Smooth muscle cell (in vitro differentiated cells): ENCODE data around the gene TNNI3. TPM values are rescaled to one million over a fixed set of nuclear protein-coding genes. Genes with fewer than 3 reads are reported as not detected.
"Not testable (repeated sequence)": the region's sequence is repeated elsewhere in the genome, so short reads cannot be mapped to it uniquely, and the experiment has no call there.

Source experiments
- DNase-seq: peaks from one replicate; lab custom pipeline; 2025; ENCODE audit not compliant: unreplicated experiment; lab: John Stamatoyannopoulos, UW
- H2AFZ ChIP-seq: fragments of 200-600 bp; sonication (generic); 2 replicates; pipeline ENCODE4 v1.6.0; 2016; ENCODE audit warnings: antibody characterized with exemption, low read depth, mild to moderate bottlenecking
- H3F3A ChIP-seq: fragments of 200-600 bp; sonication (generic); 2 replicates; pipeline ENCODE4 v1.6.0; 2017; ENCODE audit warnings: antibody characterized with exemption, low read depth
- H3K27ac ChIP-seq: fragments of 200-600 bp; sonication (generic); 2 replicates; pipeline ENCODE4 v1.5.1; 2016; ENCODE audit warnings: low read depth, mild to moderate bottlenecking
- H3K27me3 ChIP-seq: fragments of 200-600 bp; sonication (generic); 2 replicates; pipeline ENCODE4 v1.6.1; 2016; ENCODE audit warnings: low read depth, mild to moderate bottlenecking
- H3K36me3 ChIP-seq: fragments of 200-600 bp; sonication (generic); 2 replicates; pipeline ENCODE4 v1.5.1; 2016; ENCODE audit warnings: low read depth
- H3K4me1 ChIP-seq: fragments of 200-600 bp; sonication (generic); 2 replicates; pipeline ENCODE4 v1.5.1; 2016; ENCODE audit warnings: low read depth
- H3K4me2 ChIP-seq: fragments of 200-600 bp; sonication (generic); 2 replicates; pipeline ENCODE4 v1.6.0; 2016; ENCODE audit warnings: mild to moderate bottlenecking
- H3K4me3 ChIP-seq: fragments of 200-600 bp; sonication (generic); 2 replicates; pipeline ENCODE4 v1.5.1; 2016; ENCODE audit warnings: mild to moderate bottlenecking
- H3K79me2 ChIP-seq: fragments of 200-600 bp; sonication (generic); 2 replicates; pipeline ENCODE4 v1.6.0; 2016; ENCODE audit warnings: low read depth, mild to moderate bottlenecking
- H3K9ac ChIP-seq: fragments of 200-600 bp; sonication (generic); 2 replicates; pipeline ENCODE4 v1.6.0; 2016; ENCODE audit warnings: low read depth
- H3K9me3 ChIP-seq: fragments of 200-600 bp; sonication (generic); replicated peaks from 2 replicates; pipeline ENCODE4 v1.5.1; 2016; ENCODE audit warnings: low read depth
- H4K20me1 ChIP-seq: fragments of 200-600 bp; sonication (generic); 2 replicates; pipeline ENCODE4 v1.6.0; 2016; ENCODE audit warnings: low read depth
- WGBS: methylation state at CpG from one replicate; pipeline ENCODE4 v1.1.7; 2016; ENCODE audit warnings: low lambda C conversion rate; 5-methylcytosine and 5-hydroxymethylcytosine counted together
- polyA plus RNA-seq: library from polyadenylated mRNA; unstranded; fragments of >200 nt; fragmentation: Nextera tagmentation; extraction: Ambion mirVana; gene quantifications from 2 replicates; pipeline ENCODE4 v1.2.1, GENCODE V29; 2016
- total RNA-seq: library from RNA; depleted of rRNA; stranded (reverse); fragments of >200 nt; gene quantifications from 2 replicates; pipeline ENCODE4 v1.2.3, GENCODE V29; 2014
- TF ChIP-seq, protein P1 (sequence below): fragments of 200-600 bp; sonication (generic); IDR thresholded peaks from 2 replicates; pipeline ENCODE4 v1.5.1; 2017; ENCODE audit warnings: borderline replicate concordance, mild to moderate bottlenecking, antibody characterized with exemption; ENCODE audit not compliant: insufficient read depth, poor library complexity, severe bottlenecking

The TNNI3 gene
- total and polyA plus RNA-seq, 2 experiments from 2014 or later, result 3.0 TPM; not detected in 1

- Histone ChIP-seq H4K20me1 (no peaks in the 10 kb centered on the region), H3K4me2 (no peak overlapping the region), H3K9me3 (no peaks in the 10 kb centered on the region), H3K36me3 (no peaks in the 10 kb centered on the region), H2AFZ (no peak overlapping the region), H3K4me3 (no peak overlapping the region), H3K27me3 (peaks cover 32% of the 10 kb centered on the region), H3K27ac (no peak overlapping the region), H3K4me1 (no peaks in the 10 kb centered on the region), H3K9ac (no peak overlapping the region), H3K79me2 (no peaks in the 10 kb centered on the region), H3F3A (no peaks in the 10 kb centered on the region)
- TF ChIP-seq, protein P1, sequence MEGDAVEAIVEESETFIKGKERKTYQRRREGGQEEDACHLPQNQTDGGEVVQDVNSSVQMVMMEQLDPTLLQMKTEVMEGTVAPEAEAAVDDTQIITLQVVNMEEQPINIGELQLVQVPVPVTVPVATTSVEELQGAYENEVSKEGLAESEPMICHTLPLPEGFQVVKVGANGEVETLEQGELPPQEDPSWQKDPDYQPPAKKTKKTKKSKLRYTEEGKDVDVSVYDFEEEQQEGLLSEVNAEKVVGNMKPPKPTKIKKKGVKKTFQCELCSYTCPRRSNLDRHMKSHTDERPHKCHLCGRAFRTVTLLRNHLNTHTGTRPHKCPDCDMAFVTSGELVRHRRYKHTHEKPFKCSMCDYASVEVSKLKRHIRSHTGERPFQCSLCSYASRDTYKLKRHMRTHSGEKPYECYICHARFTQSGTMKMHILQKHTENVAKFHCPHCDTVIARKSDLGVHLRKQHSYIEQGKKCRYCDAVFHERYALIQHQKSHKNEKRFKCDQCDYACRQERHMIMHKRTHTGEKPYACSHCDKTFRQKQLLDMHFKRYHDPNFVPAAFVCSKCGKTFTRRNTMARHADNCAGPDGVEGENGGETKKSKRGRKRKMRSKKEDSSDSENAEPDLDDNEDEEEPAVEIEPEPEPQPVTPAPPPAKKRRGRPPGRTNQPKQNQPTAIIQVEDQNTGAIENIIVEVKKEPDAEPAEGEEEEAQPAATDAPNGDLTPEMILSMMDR, result no peak
- 67% methylated on average over 18 of the region's 18 CpGs for WGBS
- no peak for DNase-seq
Observed at GRCh38 chr19:55158848-55159749, 1.6 kb upstream of the TNNI3 start.

- Histone ChIP-seq H3K4me1 (no peaks in the 10 kb centered on the region), H3F3A (no peaks in the 10 kb centered on the region), H3K36me3 (no peaks in the 10 kb centered on the region), H3K4me2 (no peak overlapping the region), H2AFZ (no peak overlapping the region), H3K9me3 (no peaks in the 10 kb centered on the region), H3K27me3 (peaks cover 32% of the 10 kb centered on the region), H4K20me1 (no peaks in the 10 kb centered on the region), H3K79me2 (no peaks in the 10 kb centered on the region), H3K27ac (no peak overlapping the region), H3K4me3 (no peak overlapping the region), H3K9ac (no peak overlapping the region)
- no peak for DNase-seq
- 53% methylated on average over 4 of the region's 4 CpGs for WGBS
- TF ChIP-seq, protein P1, result no peak
Observed at GRCh38 chr19:55158423-55158822, 891 bp upstream of the TNNI3 start.

DNA sequence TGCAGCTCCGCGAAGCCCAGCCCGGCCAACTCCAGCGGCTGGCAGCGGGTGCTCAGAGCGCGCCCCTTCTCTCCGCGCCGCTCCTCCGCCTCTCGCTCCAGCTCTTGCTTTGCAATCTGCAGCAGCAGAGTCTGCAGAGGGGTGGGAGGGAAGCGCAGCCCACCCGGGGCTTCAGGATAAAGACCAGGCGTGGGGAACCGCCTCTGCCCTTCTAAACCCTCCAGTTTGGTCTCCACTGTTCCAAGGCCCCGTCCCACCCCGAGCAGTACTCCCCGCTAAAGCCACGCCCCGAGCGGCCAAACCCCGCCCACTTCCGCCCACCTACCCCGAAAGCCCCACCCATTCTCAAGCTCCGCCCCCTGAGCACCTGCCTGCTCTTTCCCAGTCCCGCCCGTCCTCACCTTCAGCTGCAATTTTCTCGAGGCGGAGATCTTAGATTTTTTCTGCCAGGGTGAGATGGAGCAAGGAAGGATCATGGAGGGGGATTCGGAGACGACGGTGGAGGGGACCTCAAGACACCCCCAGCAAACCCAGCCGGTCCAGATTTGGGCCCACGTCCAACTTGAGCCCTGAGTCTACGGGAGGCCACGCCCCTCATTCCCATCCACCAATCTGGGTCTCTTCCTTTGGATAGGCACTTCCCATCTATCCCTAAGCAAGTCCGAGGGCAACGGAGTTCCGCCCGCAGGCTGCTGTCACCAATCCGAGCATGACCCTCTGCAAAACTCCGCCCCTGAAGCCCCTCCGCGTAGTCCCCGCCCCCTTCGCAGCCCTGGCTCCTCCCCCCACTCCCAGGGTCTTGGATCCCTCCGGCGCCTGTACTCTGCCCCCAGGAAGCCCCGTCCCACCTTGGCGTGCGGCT lies 1.1 kb downstream of the TNNI3 start:
- Histone ChIP-seq H3F3A (no peaks in the 10 kb centered on the region), H3K27me3 (peaks cover 19% of the 10 kb centered on the region), H3K4me1 (no peaks in the 10 kb centered on the region), H3K9me3 (no peaks in the 10 kb centered on the region), H3K9ac (no peak overlapping the region), H3K27ac (no peak overlapping the region), H3K36me3 (no peaks in the 10 kb centered on the region), H4K20me1 (no peaks in the 10 kb centered on the region), H3K4me3 (peak overlapping the region; percentile 37), H3K4me2 (peak overlapping the region; percentile 80), H3K79me2 (no peaks in the 10 kb centered on the region), H2AFZ (no peak overlapping the region)
- TF ChIP-seq, protein P1, result no peak
- 11% methylated on average over 39 of the region's 52 CpGs for WGBS
- DNase-seq, result no peak

DNA sequence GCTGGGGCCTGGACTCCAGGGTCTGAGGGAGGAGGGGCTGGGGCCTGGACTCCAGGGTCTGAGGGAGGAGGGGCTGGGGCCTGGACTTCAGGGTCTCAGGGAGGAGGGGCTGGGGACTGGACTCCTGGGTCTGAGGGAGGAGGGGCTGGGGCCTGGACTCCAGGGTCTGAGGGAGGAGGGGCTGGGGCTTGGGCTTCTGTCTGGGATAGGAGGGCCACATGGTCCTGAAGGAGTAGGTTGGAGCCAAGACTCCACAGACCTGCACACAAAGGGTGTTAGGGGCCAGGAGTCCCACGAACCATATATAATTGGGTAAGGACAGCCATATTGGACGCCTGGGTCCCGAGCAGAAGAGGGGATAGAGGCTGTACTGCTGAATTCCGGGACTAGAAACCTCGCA lies 1.7 kb downstream of the TNNI3 start:
- peaks cover 12% of the 10 kb centered on the region for H3K27me3 ChIP-seq
- WGBS, result 29% methylated on average over 5 of the region's 5 CpGs
- H3K9ac ChIP-seq, H3K79me2 ChIP-seq, H2AFZ ChIP-seq, H3K4me1 ChIP-seq, H3K9me3 ChIP-seq, H3K36me3 ChIP-seq, H3K27ac ChIP-seq, H3F3A ChIP-seq, H4K20me1 ChIP-seq, DNase-seq: not testable (repeated sequence)
- H3K4me3 ChIP-seq, result peak overlapping the region; percentile 37
- peak overlapping the region; percentile 80 for H3K4me2 ChIP-seq
